GM23338 (cell line): ENCODE results near the gene PAQR5. TPM values are rescaled to one million over a fixed set of nuclear protein-coding genes. Genes with fewer than 3 reads are reported as not detected.

Experiments
- ATAC-seq: fragments of 200-7000 bp; cut with Tn5 transposase; 3 replicates; pipeline ENCODE4 v1.9.1; 2020
- DNase-seq: peaks from one replicate; pipeline ENCODE4 v3.0.0-alpha.2; 2015; ENCODE audit warnings: low spot score
- H2AFZ ChIP-seq: fragments of 200-600 bp; sonication (generic); 2 replicates; pipeline ENCODE4 v1.8.0; 2016; ENCODE audit warnings: antibody characterized with exemption, mild to moderate bottlenecking, moderate library complexity
- H3F3A ChIP-seq: fragments of 200-600 bp; sonication (generic); replicated peaks from 2 replicates; pipeline ENCODE4 v1.8.0; 2017; ENCODE audit warnings: antibody characterized with exemption, mixed run types, low read depth
- H3K27ac ChIP-seq: fragments of 200-600 bp; sonication (generic); 2 replicates; pipeline ENCODE4 v1.6.1; 2016; ENCODE audit warnings: low read depth
- H3K27me3 ChIP-seq: fragments of 200-600 bp; sonication (generic); 2 replicates; pipeline ENCODE4 v1.8.0; 2016; ENCODE audit warnings: mild to moderate bottlenecking, mixed run types, moderate library complexity; ENCODE audit not compliant: insufficient read depth
- H3K36me3 ChIP-seq: fragments of 200-600 bp; sonication (generic); 2 replicates; pipeline ENCODE4 v1.8.0; 2016; ENCODE audit warnings: mild to moderate bottlenecking; ENCODE audit not compliant: insufficient read depth
- H3K4me1 ChIP-seq: fragments of 200-600 bp; sonication (generic); 2 replicates; pipeline ENCODE4 v1.8.0; 2016; ENCODE audit warnings: mild to moderate bottlenecking, moderate library complexity; ENCODE audit not compliant: insufficient read depth
- H3K4me2 ChIP-seq: fragments of 200-600 bp; sonication (generic); 2 replicates; pipeline ENCODE4 v1.7.1; 2017; ENCODE audit warnings: mixed run types
- H3K4me3 ChIP-seq: fragments of 200-600 bp; sonication (generic); 2 replicates; pipeline ENCODE4 v1.6.1; 2016; ENCODE audit warnings: mixed run types
- H3K79me2 ChIP-seq: fragments of 200-600 bp; sonication (generic); replicated peaks from 2 replicates; pipeline ENCODE4 v1.8.0; 2017; ENCODE audit warnings: mild to moderate bottlenecking; ENCODE audit not compliant: insufficient read depth
- H3K9me2 ChIP-seq: fragments of 200-600 bp; sonication (generic); 2 replicates; pipeline ENCODE4 v1.8.0; 2017; ENCODE audit not compliant: insufficient read depth
- H4K20me1 ChIP-seq: fragments of 200-600 bp; sonication (generic); replicated peaks from 2 replicates; pipeline ENCODE4 v1.8.0; 2017; ENCODE audit warnings: mild to moderate bottlenecking; ENCODE audit not compliant: insufficient read depth
- H3K27ac Mint-ChIP-seq: 2 replicates; pipeline ENCODE4 v1.8.0; 2020; ENCODE audit warnings: inconsistent platforms, mild to moderate bottlenecking, moderate library complexity, mixed read lengths
- H3K27me3 Mint-ChIP-seq: 3 replicates; pipeline ENCODE4 v1.8.0; 2022; ENCODE audit warnings: low read depth, mild to moderate bottlenecking, moderate library complexity, mixed read lengths, inconsistent platforms; ENCODE audit not compliant: insufficient read depth, poor library complexity
- H3K36me3 Mint-ChIP-seq: 3 replicates; pipeline ENCODE4 v1.8.0; 2021; ENCODE audit warnings: low read depth, mild to moderate bottlenecking, inconsistent platforms, moderate library complexity, mixed read lengths
- H3K4me1 Mint-ChIP-seq: 3 replicates; pipeline ENCODE4 v1.8.0; 2020; ENCODE audit warnings: mild to moderate bottlenecking, inconsistent platforms, mixed read lengths
- H3K4me3 Mint-ChIP-seq: 3 replicates; pipeline ENCODE4 v1.8.0; 2021; ENCODE audit warnings: moderate library complexity, mild to moderate bottlenecking, inconsistent platforms, mixed read lengths
- H3K9me3 Mint-ChIP-seq: 3 replicates; pipeline ENCODE4 v1.8.0; 2020; ENCODE audit warnings: moderate library complexity, mild to moderate bottlenecking, inconsistent platforms, mixed read lengths
- CREB1 ChIP-seq: fragments of 250-450 bp; sonication (Bioruptor Pico); IDR thresholded peaks from 2 replicates; pipeline ENCODE4 v1.5.0; 2020; ENCODE audit warnings: low read depth, mild to moderate bottlenecking, moderate library complexity
- CTCF ChIP-seq, 2 experiments: fragments of 200-600 bp in 1 of 2; sonication (generic) in 1 of 2; conservative IDR thresholded peaks; 2 replicates each; pipeline versions ENCODE4 v1.5.1 to v1.6.1; 2016 to 2017; ENCODE audit warnings: antibody characterized with exemption in 2 of 2, low read depth in 2 of 2, mild to moderate bottlenecking in 2 of 2, moderate library complexity in 1 of 2
- ETS1 ChIP-seq: IDR thresholded peaks from 2 replicates; pipeline ENCODE4 v1.6.1; 2016; ENCODE audit warnings: antibody characterized with exemption
- EZH2 ChIP-seq: fragments of 200-600 bp; sonication (generic); IDR thresholded peaks from one replicate; pipeline ENCODE4 v1.8.0; 2017; ENCODE audit warnings: antibody characterized with exemption, mild to moderate bottlenecking, low read depth; ENCODE audit not compliant: unreplicated experiment
- EZH2phosphoT487 ChIP-seq: fragments of 200-600 bp; sonication (generic); IDR thresholded peaks from one replicate; pipeline ENCODE4 v1.8.1; 2018; ENCODE audit warnings: antibody characterized with exemption; ENCODE audit not compliant: unreplicated experiment
- JUNB ChIP-seq: IDR thresholded peaks from one replicate; pipeline ENCODE4 v1.6.1; 2016; ENCODE audit warnings: antibody characterized with exemption; ENCODE audit not compliant: unreplicated experiment
- NANOG ChIP-seq: IDR thresholded peaks from 2 replicates; pipeline ENCODE4 v1.6.1; 2016; ENCODE audit warnings: antibody characterized with exemption, borderline replicate concordance
- POLR2AphosphoS5 ChIP-seq: IDR thresholded peaks from 2 replicates; pipeline ENCODE4 v1.6.1; 2016; ENCODE audit warnings: antibody characterized with exemption, low read depth
- REST ChIP-seq: IDR thresholded peaks from one replicate; pipeline ENCODE4 v1.6.1; 2018; ENCODE audit warnings: antibody characterized with exemption; ENCODE audit not compliant: unreplicated experiment
- STAT1 ChIP-seq: IDR thresholded peaks from one replicate; pipeline ENCODE4 v1.6.1; 2016; ENCODE audit warnings: antibody characterized with exemption; ENCODE audit not compliant: unreplicated experiment
- ZNF114 ChIP-seq: fragments of 250-450 bp; sonication (Bioruptor Pico); IDR thresholded peaks from 2 replicates; pipeline ENCODE4 v1.5.0; 2020; ENCODE audit warnings: mild to moderate bottlenecking, moderate library complexity
- ZNF331 ChIP-seq: fragments of 250-450 bp; sonication (Bioruptor Pico); IDR thresholded peaks from 2 replicates; pipeline ENCODE4 v1.5.0; 2020; ENCODE audit warnings: low read depth, mild to moderate bottlenecking, moderate library complexity
- ZNF462 ChIP-seq: fragments of 250-450 bp; sonication (Bioruptor Pico); IDR thresholded peaks from 2 replicates; pipeline ENCODE4 v1.5.0; 2020; ENCODE audit warnings: mild to moderate bottlenecking, moderate library complexity
- polyA plus RNA-seq: library from polyadenylated mRNA; unstranded; fragments of >200 nt; fragmentation: Nextera tagmentation; extraction: Ambion mirVana; gene quantifications from 2 replicates; pipeline ENCODE4 v1.2.1, GENCODE V29; 2016
- total RNA-seq: library from RNA; depleted of rRNA; stranded (reverse); fragments of >200 nt; shearing (Covaris generic); gene quantifications from 2 replicates; pipeline ENCODE4 v1.2.3, GENCODE V29; 2014

The PAQR5 gene
- total and polyA plus RNA-seq, 2 experiments from 2014 or later = 8.7 to 14.5 TPM

- Histone ChIP-seq H3F3A (peaks cover 45% of the 10 kb centered on the region), H3K79me2 (peaks cover 39% of the 10 kb centered on the region), H3K27me3 (no peaks in the 10 kb centered on the region), H3K4me1 (peaks cover 16% of the 10 kb centered on the region), H3K4me3 (peak overlapping the region; percentile 97), H4K20me1 (peaks cover 53% of the 10 kb centered on the region), H3K36me3 (peaks cover 32% of the 10 kb centered on the region), H3K9me2 (no peaks in the 10 kb centered on the region), H3K4me2 (peak overlapping the region; percentile 86), H3K27ac (peak overlapping the region; percentile 82), H2AFZ (no peak overlapping the region)
- TF ChIP-seq EZH2phosphoT487 = no peak
- TF ChIP-seq ZNF331 (CRISPR knock-in tag) = no peak
- TF ChIP-seq CTCF (conservative IDR thresholded peaks at IDR 0.05; ENCODE audit: low read depth in 2 of 2) = no peak
- TF ChIP-seq ZNF462 (CRISPR knock-in tag) = no peak
- no peak for TF ChIP-seq STAT1
- TF ChIP-seq EZH2 = no peak
- no peak for TF ChIP-seq ZNF114
- no peak for TF ChIP-seq NANOG
- TF ChIP-seq REST = no peak
- TF ChIP-seq ETS1 = no peak
- no peak; the same call in 1 of the 2 replicates for TF ChIP-seq POLR2AphosphoS5
- TF ChIP-seq JUNB = no peak
- TF ChIP-seq CREB1 = no peak
- Mint-ChIP-seq H3K9me3 (peaks cover 14% of the 10 kb centered on the region; the same call in 2 of the 3 replicates), H3K27ac (peak overlapping the region; percentile 97), H3K4me1 (peaks cover 15% of the 10 kb centered on the region; the same call in 2 of the 3 replicates), H3K27me3 (peaks cover 2% of the 10 kb centered on the region), H3K4me3 (peak overlapping the region; percentile 100), H3K36me3 (peaks cover 61% of the 10 kb centered on the region)
- DNase-seq = no peak
- ATAC-seq = no peak
Measured at GRCh38 chr15:69454953-69455352, 156.2 kb downstream of the PAQR5 start.
